HCT116 (cell line): ENCODE results near the gene TEX30. TPM values are rescaled to one million over a fixed set of nuclear protein-coding genes. Genes with fewer than 3 reads are reported as not detected.

ENCODE experiments used
- ATAC-seq: fragments of 200-7000 bp; cut with Tn5 transposase; 2 replicates; pipeline ENCODE4 v1.9.1; 2020; ENCODE audit warnings: mild to moderate bottlenecking, moderate library complexity
- BruUV-seq: library from RNA; stranded (reverse); fragments of 400-500 nt; replicated peaks from 2 replicates; lab custom pipeline; 2021; lab: Mats Ljungman, UMichigan
- CTCF ChIA-PET: fragments of 300-600 bp; sonication (Branson Sonifier 250); formaldehyde crosslinking; loops from one replicate; lab custom pipeline; 2021; ENCODE audit warnings: antibody characterized with exemption; lab: Charles Lee
- POLR2A ChIA-PET: fragments of 300-600, 350-600 bp; sonication (Branson Sonifier 250); formaldehyde crosslinking; loops from one replicate; lab custom pipeline; 2021; ENCODE audit warnings: antibody characterized with exemption; lab: Charles Lee
- RAD21 ChIA-PET, 2 experiments: fragments of 300-600 bp; sonication (Branson Sonifier 250); formaldehyde crosslinking; loops; one replicate each; lab custom pipeline; 2023; ENCODE audit warnings: low total read pairs in 2 of 2; ENCODE audit not compliant: uncharacterized antibody in 2 of 2, unreplicated experiment in 2 of 2, low non-redundant PET in 1 of 2; lab: Charles Lee
- DNase-seq: peaks from one replicate; pipeline ENCODE4 v3.0.0-alpha.2; 2010; ENCODE audit warnings: low read depth, low spot score
- H2AFZ ChIP-seq: fragments of 200-600 bp; shearing (Covaris generic), sonication (generic); 2 replicates; pipeline ENCODE4 v1.6.1; 2017; ENCODE audit warnings: low read depth, mixed run types, mixed read lengths, antibody characterized with exemption, low read length; ENCODE audit not compliant: poor library complexity, severe bottlenecking
- H3K27ac ChIP-seq: 2 replicates; pipeline ENCODE4 v1.5.1; 2012; ENCODE audit warnings: low read depth, low read length
- H3K27me3 ChIP-seq: fragments of 200-600 bp; sonication (generic); 2 replicates; pipeline ENCODE4 v1.6.1; 2016; ENCODE audit warnings: mixed run types, low read length, mixed read lengths; ENCODE audit not compliant: insufficient read depth
- H3K36me3 ChIP-seq, 2 experiments: fragments of 200-500 bp in 1 of 2; fragments of 200-600 bp in 1 of 2; sonication (Bioruptor generic) in 1 of 2; sonication (generic) in 1 of 2; 2 replicates each; pipeline versions ENCODE4 v1.5.1 to v1.6.1; 2014 to 2016; ENCODE audit warnings: low read length in 2 of 2, inconsistent platforms in 1 of 2, mixed read lengths in 1 of 2, mixed run types in 1 of 2; ENCODE audit not compliant: insufficient read depth in 2 of 2, control insufficient read depth in 1 of 2
- H3K4me1 ChIP-seq, 2 experiments: fragments of 200-600 bp in 1 of 2; sonication (generic) in 1 of 2; 2 replicates each; pipeline versions ENCODE4 v1.5.1 to v1.6.1; 2012 to 2017; ENCODE audit warnings: low read length in 2 of 2, inconsistent platforms in 1 of 2, mild to moderate bottlenecking in 1 of 2, mixed read lengths in 1 of 2, mixed run types in 1 of 2, moderate library complexity in 1 of 2; ENCODE audit not compliant: insufficient read depth in 2 of 2, control insufficient read depth in 1 of 2
- H3K4me2 ChIP-seq: fragments of 200-600 bp; sonication (generic); 2 replicates; pipeline ENCODE4 v1.6.1; 2017; ENCODE audit warnings: mixed run types, low read length, mixed read lengths
- H3K4me3 ChIP-seq, 2 experiments: fragments of 200-600 bp in 1 of 2; sonication (generic) in 1 of 2; replicated peaks in 1 of 2; 2 replicates each; pipeline ENCODE4 v1.5.1; 2011 to 2016; ENCODE audit warnings: low read length in 2 of 2, control low read depth in 1 of 2, low read depth in 1 of 2, mild to moderate bottlenecking in 1 of 2, mixed read lengths in 1 of 2, mixed run types in 1 of 2
- H3K79me2 ChIP-seq: fragments of 200-600 bp; sonication (generic); 2 replicates; pipeline ENCODE4 v1.6.1; 2017; ENCODE audit warnings: mild to moderate bottlenecking, mixed run types, low read length, moderate library complexity, mixed read lengths; ENCODE audit not compliant: insufficient read depth
- H3K9ac ChIP-seq: fragments of 200-600 bp; sonication (generic); 2 replicates; pipeline ENCODE4 v1.6.1; 2016; ENCODE audit warnings: low read length, mixed read lengths
- H3K9me2 ChIP-seq: fragments of 200-600 bp; sonication (generic), shearing (Covaris generic); 2 replicates; pipeline ENCODE4 v1.6.1; 2017; ENCODE audit warnings: mixed run types, mild to moderate bottlenecking, moderate library complexity; ENCODE audit not compliant: insufficient read depth
- H3K9me3 ChIP-seq, 2 experiments: fragments of 200-500 bp in 1 of 2; fragments of 200-600 bp in 1 of 2; sonication (Bioruptor generic) in 1 of 2; sonication (generic) in 1 of 2; 2 replicates each; pipeline ENCODE4 v1.6.1; 2014 to 2017; ENCODE audit warnings: low read length in 2 of 2, mixed read lengths in 2 of 2, inconsistent platforms in 1 of 2, low read depth in 1 of 2, mild to moderate bottlenecking in 1 of 2, mixed run types in 1 of 2, moderate library complexity in 1 of 2; ENCODE audit not compliant: control insufficient read depth in 1 of 2, insufficient read depth in 1 of 2
- H4K20me1 ChIP-seq: fragments of 200-600 bp; sonication (generic), shearing (Covaris generic); 2 replicates; pipeline ENCODE4 v1.6.1; 2017; ENCODE audit warnings: mixed run types, mild to moderate bottlenecking, moderate library complexity; ENCODE audit not compliant: insufficient read depth
- CTCF ChIP-seq, 3 experiments: fragments of 200-600 bp in 1 of 3; sonication (generic) in 1 of 3; IDR thresholded peaks in 2 of 3; conservative IDR thresholded peaks in 1 of 3; 2 replicates each; pipeline ENCODE4 v1.5.1; 2012 to 2017; ENCODE audit warnings: low read depth in 2 of 3, low read length in 2 of 3, antibody characterized with exemption in 1 of 3, borderline replicate concordance in 1 of 3, control low read depth in 1 of 3, mild to moderate bottlenecking in 1 of 3, mixed read lengths in 1 of 3, mixed run types in 1 of 3, moderate library complexity in 1 of 3; ENCODE audit not compliant: insufficient read depth in 1 of 3
- EGR1 ChIP-seq: IDR thresholded peaks from 2 replicates; pipeline ENCODE4 v1.6.1; 2012; ENCODE audit warnings: low read depth
- ELF1 ChIP-seq: IDR thresholded peaks from 2 replicates; pipeline ENCODE4 v1.6.1; 2012; ENCODE audit warnings: low read depth, borderline replicate concordance
- JUND ChIP-seq: IDR thresholded peaks from 2 replicates; pipeline ENCODE4 v1.6.1; 2012
- SP1 ChIP-seq: IDR thresholded peaks from 2 replicates; pipeline ENCODE4 v1.6.1; 2012; ENCODE audit warnings: low read depth
- SRF ChIP-seq: IDR thresholded peaks from 2 replicates; pipeline ENCODE4 v1.6.1; 2012; ENCODE audit warnings: low read depth
- YY1 ChIP-seq: IDR thresholded peaks from 2 replicates; pipeline ENCODE4 v1.6.1; 2011; ENCODE audit warnings: low read length, low read depth, moderate library complexity, mild to moderate bottlenecking; ENCODE audit not compliant: insufficient replicate concordance; ENCODE audit errors: extremely low read depth
- ZNF274 ChIP-seq: fragments of 200-500 bp; sonication (Bioruptor generic); IDR thresholded peaks from 2 replicates; pipeline ENCODE4 v1.6.1; 2014; ENCODE audit warnings: mild to moderate bottlenecking, low read depth, low read length, inconsistent platforms
- intact Hi-C: fragments of 100-400 bp; cut with micrococcal nuclease; formaldehyde crosslinking; loops from 2 replicates; pipeline ENCODE4 v1.10.0; 2022
- total RNA-seq: library from RNA; stranded (reverse); gene quantifications from one replicate; pipeline ENCODE4 v1.2.1, GENCODE V29; 2021; ENCODE audit not compliant: unreplicated experiment
- TF ChIP-seq, protein P1 (sequence below): IDR thresholded peaks from 2 replicates; pipeline ENCODE4 v1.6.1; 2012

The TEX30 gene
- total RNA-seq, 1 experiment from 2014 or later, result 22.3 TPM

- Histone ChIP-seq H3K9me3 (no peaks in the 10 kb centered on the region), H3K9ac (no peak overlapping the region), H3K9me2 (no peaks in the 10 kb centered on the region), H3K4me1 (0 out of 4 replicates have a peak, but pooled peaks cover 0 to 2% of the 10 kb centered on the region in 2 experiments), H3K27me3 (no peaks in the 10 kb centered on the region), H3K4me3 (no peak overlapping the region), H3K4me2 (no peak overlapping the region), H3K79me2 (no peaks in the 10 kb centered on the region), H3K36me3 (no peaks in the 10 kb centered on the region), H4K20me1 (no peaks in the 10 kb centered on the region), H2AFZ (no peak overlapping the region), H3K27ac (no peak overlapping the region)
- intact Hi-C loops, result no loop called here
- ATAC-seq (no peak), DNase-seq (no peak)
- POLR2A ChIA-PET, result no interaction called here
- RAD21 ChIA-PET, result no interaction called here
- TF ChIP-seq YY1, result no peak
- no TSS peak for BruUV-seq
- CTCF ChIA-PET, result no interaction called here
These were observed 6.0 kb upstream of the TEX30 start for GRCh38 chr13:102779436-102780159.

DNA sequence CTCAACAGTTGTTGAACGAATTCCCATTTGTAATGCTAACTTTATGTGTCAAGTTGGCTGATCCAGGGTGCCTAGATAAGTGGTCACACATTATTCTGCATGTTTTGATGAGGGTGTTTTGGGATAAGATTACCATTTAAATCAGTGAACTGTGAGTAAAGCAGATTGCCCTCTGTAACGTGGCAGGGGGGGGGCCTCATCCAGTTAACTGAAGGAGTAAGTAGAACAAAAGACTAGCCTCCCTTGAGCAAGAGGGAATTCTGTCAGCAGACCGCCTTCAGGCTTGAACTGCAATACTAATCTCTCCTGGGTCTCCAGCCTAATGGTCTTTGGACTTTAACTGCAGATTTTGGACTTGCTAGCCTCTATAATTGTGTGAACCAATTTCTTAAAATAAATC is 4.2 kb upstream of the TEX30 start:
- intact Hi-C loops, result no loop called here
- RAD21 ChIA-PET, result no interaction called here
- Histone ChIP-seq H4K20me1 (no peaks in the 10 kb centered on the region), H3K27ac (no peak overlapping the region), H3K4me1 (peaks cover 0 to 18% of the 10 kb centered on the region in 2 experiments; a peak in 2 of 4 replicates), H3K4me2 (no peak overlapping the region), H3K9me3 (no peaks in the 10 kb centered on the region), H3K36me3 (no peaks in the 10 kb centered on the region), H3K9ac (no peak overlapping the region), H3K27me3 (no peaks in the 10 kb centered on the region), H2AFZ (no peak overlapping the region), H3K4me3 (no peak overlapping the region), H3K9me2 (no peaks in the 10 kb centered on the region), H3K79me2 (peaks cover 6% of the 10 kb centered on the region; the same call in 1 of the 2 replicates)
- CTCF ChIA-PET, result no interaction called here
- no TSS peak for BruUV-seq
- no peak for TF ChIP-seq CTCF (IDR thresholded peaks at IDR 0.05 in 2 of 3, conservative IDR thresholded peaks at IDR 0.05 in 1 of 3; ENCODE audit: borderline replicate concordance in 1 of 3, insufficient read depth in 1 of 3, low read depth in 2 of 3, low read length in 2 of 3)
- TF ChIP-seq, protein P1, sequence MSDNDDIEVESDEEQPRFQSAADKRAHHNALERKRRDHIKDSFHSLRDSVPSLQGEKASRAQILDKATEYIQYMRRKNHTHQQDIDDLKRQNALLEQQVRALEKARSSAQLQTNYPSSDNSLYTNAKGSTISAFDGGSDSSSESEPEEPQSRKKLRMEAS, result no peak
- TF ChIP-seq JUND, result no peak
- no peak for TF ChIP-seq SRF
- no peak for TF ChIP-seq EGR1
- TF ChIP-seq SP1, result no peak
- no peak for TF ChIP-seq ELF1
- no peak for TF ChIP-seq ZNF274
- no peak for TF ChIP-seq YY1
- DNase-seq, result no peak
- no peak for ATAC-seq
- POLR2A ChIA-PET, result no interaction called here
